Lung (tissue), 12 donors: Measurements from ENCODE around the gene GALP. TPM values are rescaled to one million over a fixed set of nuclear protein-coding genes. Genes with fewer than 3 reads are reported as not detected.

Experiments used
- ATAC-seq: fragments of 200-7000 bp; cut with Tn5 transposase; one replicate; pipeline ENCODE4 v1.9.1; 2020; ENCODE audit warnings: moderate number of reproducible peaks; ENCODE audit not compliant: insufficient read depth, low FRiP score
- DNase-seq, 3 donors: peaks; one replicate each; pipeline ENCODE4 v3.0.0-alpha.2; 2013 to 2017
- H3K27ac ChIP-seq, 2 donors: one replicate each; pipeline ENCODE4 v1.5.1; 2013; ENCODE audit warnings: mild to moderate bottlenecking in 2 of 2, moderate library complexity in 2 of 2, control low read depth in 1 of 2, inconsistent platforms in 1 of 2, low read depth in 1 of 2, low read length in 1 of 2
- H3K27me3 ChIP-seq, 3 donors: one replicate each; pipeline ENCODE4 v1.5.1; 2013; ENCODE audit warnings: low read length in 2 of 3; ENCODE audit not compliant: control insufficient read depth in 3 of 3, insufficient read depth in 3 of 3
- H3K36me3 ChIP-seq, 4 donors: one replicate each; pipeline ENCODE4 v1.5.1; 2013; ENCODE audit warnings: low read length in 4 of 4, mild to moderate bottlenecking in 1 of 4, moderate library complexity in 1 of 4; ENCODE audit not compliant: control insufficient read depth in 4 of 4, insufficient read depth in 4 of 4
- H3K4me1 ChIP-seq, 5 donors: one replicate each; pipeline ENCODE4 v1.5.1; 2013; ENCODE audit warnings: low read length in 5 of 5, mild to moderate bottlenecking in 2 of 5, moderate library complexity in 1 of 5; ENCODE audit not compliant: control insufficient read depth in 5 of 5, insufficient read depth in 5 of 5
- H3K4me3 ChIP-seq: one replicate; pipeline ENCODE4 v1.5.1; 2013; ENCODE audit warnings: mild to moderate bottlenecking, control low read depth, moderate library complexity
- H3K9ac ChIP-seq, 2 donors: one replicate each; pipeline ENCODE4 v1.5.1; 2013; ENCODE audit warnings: low read length in 2 of 2, control low read depth in 1 of 2; ENCODE audit not compliant: insufficient read depth in 1 of 2
- H3K9me3 ChIP-seq, 4 donors: one replicate each; pipeline ENCODE4 v1.5.1; 2013; ENCODE audit warnings: low read length in 3 of 4, mild to moderate bottlenecking in 1 of 4, moderate library complexity in 1 of 4; ENCODE audit not compliant: control insufficient read depth in 4 of 4, insufficient read depth in 3 of 4
- WGBS, 2 donors: extraction: QIAGEN DNeasy Blood & Tissue Kit; methylation state at CpG; one replicate each; pipeline ENCODE4 v1.1.7; 2013; 5-methylcytosine and 5-hydroxymethylcytosine counted together
- polyA plus RNA-seq, 2 donors: library from polyadenylated mRNA; stranded (reverse); fragments of 200-250 nt; gene quantifications; one replicate each; pipeline ENCODE4 v1.2.1, GENCODE V29; 2013
- total RNA-seq, 2 donors: library from RNA; depleted of rRNA in 1 of 2; stranded (reverse); fragments of >200 nt in 1 of 2; gene quantifications; one replicate each; pipeline ENCODE4 v1.2.1, GENCODE V29; 2014 to 2021
- TF ChIP-seq, protein P1 (sequence below): IDR thresholded peaks from 2 replicates; pipeline ENCODE4 v1.5.1; 2012; ENCODE audit warnings: mild to moderate bottlenecking; ENCODE audit errors: control extremely low read depth, extremely low read depth
- donor health status: control.
- donor health status: control.
- donor health status: Bipolar disorder and iron deficiency.
- donor health status: healthy.
- donor health status: DM: yes; HTN: yes; CAD: no.

Gene GALP
- total and polyA plus RNA-seq, 4 donors = not detected

- H3K4me1 ChIP-seq = peaks cover 0 to 7% (median 0%) of the 10 kb centered on the region in 5 donors
- H3K9ac ChIP-seq = no peak overlapping the region
- H3K27me3 ChIP-seq = no peaks in the 10 kb centered on the region
- no peak for ATAC-seq
- 65 to 76% methylated on average over 2 of the region's 2 CpGs for WGBS, 2 donors
- DNase-seq = no peak
- TF ChIP-seq, protein P1, sequence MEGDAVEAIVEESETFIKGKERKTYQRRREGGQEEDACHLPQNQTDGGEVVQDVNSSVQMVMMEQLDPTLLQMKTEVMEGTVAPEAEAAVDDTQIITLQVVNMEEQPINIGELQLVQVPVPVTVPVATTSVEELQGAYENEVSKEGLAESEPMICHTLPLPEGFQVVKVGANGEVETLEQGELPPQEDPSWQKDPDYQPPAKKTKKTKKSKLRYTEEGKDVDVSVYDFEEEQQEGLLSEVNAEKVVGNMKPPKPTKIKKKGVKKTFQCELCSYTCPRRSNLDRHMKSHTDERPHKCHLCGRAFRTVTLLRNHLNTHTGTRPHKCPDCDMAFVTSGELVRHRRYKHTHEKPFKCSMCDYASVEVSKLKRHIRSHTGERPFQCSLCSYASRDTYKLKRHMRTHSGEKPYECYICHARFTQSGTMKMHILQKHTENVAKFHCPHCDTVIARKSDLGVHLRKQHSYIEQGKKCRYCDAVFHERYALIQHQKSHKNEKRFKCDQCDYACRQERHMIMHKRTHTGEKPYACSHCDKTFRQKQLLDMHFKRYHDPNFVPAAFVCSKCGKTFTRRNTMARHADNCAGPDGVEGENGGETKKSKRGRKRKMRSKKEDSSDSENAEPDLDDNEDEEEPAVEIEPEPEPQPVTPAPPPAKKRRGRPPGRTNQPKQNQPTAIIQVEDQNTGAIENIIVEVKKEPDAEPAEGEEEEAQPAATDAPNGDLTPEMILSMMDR = no peak
- H3K27ac ChIP-seq = peak overlapping the region in 1 of 2 donors; percentile 58
- peaks cover 0 to 19% (median 13%) of the 10 kb centered on the region in 4 donors for H3K36me3 ChIP-seq
- H3K4me3 ChIP-seq = no peak overlapping the region
- H3K9me3 ChIP-seq = no peaks in the 10 kb centered on the region
Measured at GRCh38 chr19:56152644-56153043, 23.2 kb upstream of the GALP start.

- Histone ChIP-seq H3K4me3 (no peak overlapping the region), H3K27me3 (no peaks in the 10 kb centered on the region), H3K27ac (peak overlapping the region in 1 of 2 donors; percentile 58), H3K9ac (no peak overlapping the region), H3K9me3 (no peaks in the 10 kb centered on the region), H3K4me1 (peaks cover 0 to 6% (median 0%) of the 10 kb centered on the region in 5 donors), H3K36me3 (peaks cover 0 to 15% (median 14%) of the 10 kb centered on the region in 4 donors)
- WGBS, 2 donors = 24 to 45% methylated on average over 6 of the region's 6 CpGs
- ATAC-seq (no peak), DNase-seq (no peak)
- TF ChIP-seq, protein P1 = no peak
Measured at GRCh38 chr19:56153507-56153906, 22.3 kb upstream of the GALP start.

DNA sequence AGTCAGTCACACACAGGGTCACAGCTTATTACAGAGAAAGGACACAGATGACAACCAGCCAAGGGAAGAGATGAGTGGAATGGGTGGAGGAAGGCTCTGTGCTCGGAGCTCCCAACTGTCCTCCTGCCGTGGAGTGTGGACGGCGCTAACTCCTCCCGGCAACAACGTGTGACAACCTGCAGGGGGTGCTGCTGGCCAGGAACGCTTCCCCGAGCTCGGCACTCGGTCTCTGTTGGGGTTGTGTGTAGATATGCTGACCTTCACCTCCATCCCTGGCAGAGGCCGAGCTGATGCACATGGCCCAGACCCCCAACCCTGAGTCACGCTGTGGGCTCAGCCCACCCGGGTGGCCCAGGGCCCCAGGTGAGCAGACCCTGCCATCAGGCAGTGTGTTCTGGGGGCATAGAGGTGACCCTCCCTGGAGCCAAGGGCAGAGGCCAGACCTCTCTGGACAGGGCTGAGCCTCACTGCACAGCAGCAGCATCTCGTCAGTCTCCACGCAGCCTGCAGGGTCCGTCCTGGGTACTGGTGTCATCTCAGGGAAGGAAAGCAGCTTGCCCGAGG lies 20.6 kb upstream of the GALP start:
- WGBS, 2 donors = 71 to 83% methylated on average over 17 of the region's 17 CpGs
- H3K9ac ChIP-seq = no peak overlapping the region
- DNase-seq (no peak), ATAC-seq (no peak)
- H3K9me3 ChIP-seq = no peaks in the 10 kb centered on the region
- peaks cover 0 to 5% (median 0%) of the 10 kb centered on the region in 5 donors for H3K4me1 ChIP-seq
- no peak overlapping the region for H3K27ac ChIP-seq
- no peaks in the 10 kb centered on the region for H3K27me3 ChIP-seq
- no peak overlapping the region for H3K4me3 ChIP-seq
- H3K36me3 ChIP-seq = peaks cover 5 to 23% (median 20%) of the 10 kb centered on the region in 4 donors
- TF ChIP-seq, protein P1 = no peak

GRCh38 chr19:56156768-56157167 lies 19.0 kb upstream of the GALP start:
- WGBS, 2 donors = 67 to 90% methylated on average over 11 of the region's 11 CpGs
- H3K4me1 ChIP-seq = peaks cover 0 to 4% (median 0%) of the 10 kb centered on the region in 5 donors
- peak overlapping the region; percentile 34 to 53 for H3K27ac ChIP-seq
- ATAC-seq = no peak
- H3K36me3 ChIP-seq = peaks cover 5 to 36% (median 22%) of the 10 kb centered on the region in 4 donors
- no peaks in the 10 kb centered on the region for H3K27me3 ChIP-seq
- TF ChIP-seq, protein P1 = no peak
- no peaks in the 10 kb centered on the region for H3K9me3 ChIP-seq
- no peak for DNase-seq
- H3K4me3 ChIP-seq = no peak overlapping the region
- no peak overlapping the region for H3K9ac ChIP-seq
